Endothelial cell of umbilical vein (primary cell): ENCODE data around the gene CPB1.

Experiments
- POLR2A ChIP-seq: IDR thresholded peaks from 2 replicates; pipeline ENCODE4 v1.6.1; 2012; ENCODE audit warnings: low read depth, mild to moderate bottlenecking, control low read depth, low read length
- POLR2AphosphoS5 ChIP-seq: IDR thresholded peaks from 2 replicates; pipeline ENCODE4 v1.6.1; 2012; ENCODE audit warnings: low read depth, mild to moderate bottlenecking, control low read depth, low read length, moderate library complexity; ENCODE audit not compliant: insufficient read depth
- TF ChIP-seq, protein P1 (sequence below), 2 donors: IDR thresholded peaks; 1 replicate in 1 of 2; 2 replicates in 1 of 2; pipeline ENCODE4 v1.5.1; 2011; ENCODE audit warnings: low read length in 2 of 2, mild to moderate bottlenecking in 2 of 2, moderate library complexity in 2 of 2, control low read depth in 1 of 2, inconsistent platforms in 1 of 2, low read depth in 1 of 2; ENCODE audit not compliant: insufficient read depth in 1 of 2; ENCODE audit errors: extremely low read depth in 1 of 2

DNA sequence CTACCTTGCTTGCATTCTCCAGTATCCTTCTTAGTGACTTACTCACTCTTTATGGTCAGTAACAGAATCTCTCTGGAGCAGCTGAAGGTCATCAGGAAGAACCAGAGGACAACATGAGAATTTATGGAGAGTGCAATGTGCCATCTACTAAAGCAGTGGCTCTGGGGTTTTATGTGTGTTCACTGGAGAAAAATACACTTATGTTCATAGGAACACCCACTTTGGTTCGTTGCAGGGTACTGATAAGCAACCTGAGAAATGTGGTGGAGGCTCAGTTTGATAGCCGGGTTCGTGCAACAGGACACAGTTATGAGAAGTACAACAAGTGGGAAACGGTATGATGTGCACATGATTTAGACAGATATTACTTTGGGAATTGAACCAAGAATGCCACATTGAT lies 12.8 kb downstream of the CPB1 start:
- no peak for TF ChIP-seq POLR2AphosphoS5
- TF ChIP-seq, protein P1, sequence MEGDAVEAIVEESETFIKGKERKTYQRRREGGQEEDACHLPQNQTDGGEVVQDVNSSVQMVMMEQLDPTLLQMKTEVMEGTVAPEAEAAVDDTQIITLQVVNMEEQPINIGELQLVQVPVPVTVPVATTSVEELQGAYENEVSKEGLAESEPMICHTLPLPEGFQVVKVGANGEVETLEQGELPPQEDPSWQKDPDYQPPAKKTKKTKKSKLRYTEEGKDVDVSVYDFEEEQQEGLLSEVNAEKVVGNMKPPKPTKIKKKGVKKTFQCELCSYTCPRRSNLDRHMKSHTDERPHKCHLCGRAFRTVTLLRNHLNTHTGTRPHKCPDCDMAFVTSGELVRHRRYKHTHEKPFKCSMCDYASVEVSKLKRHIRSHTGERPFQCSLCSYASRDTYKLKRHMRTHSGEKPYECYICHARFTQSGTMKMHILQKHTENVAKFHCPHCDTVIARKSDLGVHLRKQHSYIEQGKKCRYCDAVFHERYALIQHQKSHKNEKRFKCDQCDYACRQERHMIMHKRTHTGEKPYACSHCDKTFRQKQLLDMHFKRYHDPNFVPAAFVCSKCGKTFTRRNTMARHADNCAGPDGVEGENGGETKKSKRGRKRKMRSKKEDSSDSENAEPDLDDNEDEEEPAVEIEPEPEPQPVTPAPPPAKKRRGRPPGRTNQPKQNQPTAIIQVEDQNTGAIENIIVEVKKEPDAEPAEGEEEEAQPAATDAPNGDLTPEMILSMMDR (IDR thresholded peaks at IDR 0.05; ENCODE audit: extremely low read depth in 1 of 2, insufficient read depth in 1 of 2, low read depth in 1 of 2, low read length in 2 of 2) = no peak
- no peak for TF ChIP-seq POLR2A
